Upper lobe of left lung (tissue), 6 donors: ENCODE data around the gene GIMD1. TPM values are rescaled to one million over a fixed set of nuclear protein-coding genes. Genes with fewer than 3 reads are reported as not detected.
A peak's percentile ranks its signal among the peaks of the same experiment; 100 is the strongest.

Source experiments
- ATAC-seq, 2 donors: fragments of 200-7000 bp; cut with Tn5 transposase; one replicate each; pipeline ENCODE4 v1.9.1; 2022; ENCODE audit warnings: mild to moderate bottlenecking in 2 of 2, moderate library complexity in 2 of 2; ENCODE audit not compliant: low FRiP score in 2 of 2
- DNase-seq, 2 donors: peaks; one replicate each; pipeline ENCODE4 v3.0.0-alpha.2; 2019 to 2020
- H3K27ac ChIP-seq, 4 donors: fragments of 200-600 bp; sonication (generic); one replicate each; pipeline ENCODE4 v1.5.1; 2016 to 2019
- H3K27me3 ChIP-seq, 4 donors: fragments of 200-600 bp; sonication (generic); one replicate each; pipeline ENCODE4 v1.5.1; 2017 to 2019
- H3K36me3 ChIP-seq, 4 donors: fragments of 200-600 bp; sonication (generic); one replicate each; pipeline ENCODE4 v1.5.1; 2016 to 2019
- H3K4me1 ChIP-seq, 4 donors: fragments of 200-600 bp; sonication (generic); one replicate each; pipeline ENCODE4 v1.5.1; 2018 to 2019
- H3K4me3 ChIP-seq, 4 donors: fragments of 200-600 bp; sonication (generic); one replicate each; pipeline ENCODE4 v1.5.1; 2017 to 2019; ENCODE audit warnings: mild to moderate bottlenecking in 2 of 4, moderate library complexity in 1 of 4
- H3K9me3 ChIP-seq, 4 donors: fragments of 200-600 bp; sonication (generic); one replicate each; pipeline ENCODE4 v1.5.1; 2018 to 2019
- EP300 ChIP-seq, 4 donors: sonication (generic); formaldehyde crosslinking; IDR thresholded peaks; one replicate each; pipeline ENCODE4 v1.5.1; 2017; ENCODE audit warnings: antibody characterized with exemption in 4 of 4, control low read depth in 2 of 4
- POLR2A ChIP-seq, 4 donors: fragments of 450-650 bp; IDR thresholded peaks; one replicate each; pipeline ENCODE4 v1.5.1; 2016 to 2017; ENCODE audit warnings: antibody characterized with exemption in 4 of 4, mild to moderate bottlenecking in 2 of 4
- POLR2AphosphoS5 ChIP-seq, 2 donors: sonication (generic); formaldehyde crosslinking; IDR thresholded peaks; one replicate each; pipeline ENCODE4 v1.5.1; 2017; ENCODE audit warnings: antibody characterized with exemption in 2 of 2
- WGBS, 2 donors: methylation state at CpG; one replicate each; pipeline ENCODE4 v1.1.5; 2017 to 2018; 5-methylcytosine and 5-hydroxymethylcytosine counted together
- total RNA-seq, 6 donors: library from RNA; depleted of rRNA in 4 of 6; stranded (reverse); fragments of >200 nt in 4 of 6; gene quantifications; one replicate each; pipeline versions ENCODE4 v1.1.0 to v1.2.1, GENCODE V29; 2016 to 2021
- TF ChIP-seq, protein P1 (sequence below), 6 experiments: fragments of 450-650 bp in 4 of 6; fragments of 200-600 bp in 2 of 6; sonication (generic) in 2 of 6; IDR thresholded peaks; one replicate each; pipeline ENCODE4 v1.5.1; 2016 to 2019; ENCODE audit warnings: antibody characterized with exemption in 6 of 6
- donor health status: DM: no; HTN: no; CAD: no; lungs with moderate emphysema.
- donor health status: DM: no; HTN: yes; CAD: no; lungs with severe emphysema.

Gene GIMD1
- total RNA-seq, 6 donors from 2014 or later = not detected

DNA sequence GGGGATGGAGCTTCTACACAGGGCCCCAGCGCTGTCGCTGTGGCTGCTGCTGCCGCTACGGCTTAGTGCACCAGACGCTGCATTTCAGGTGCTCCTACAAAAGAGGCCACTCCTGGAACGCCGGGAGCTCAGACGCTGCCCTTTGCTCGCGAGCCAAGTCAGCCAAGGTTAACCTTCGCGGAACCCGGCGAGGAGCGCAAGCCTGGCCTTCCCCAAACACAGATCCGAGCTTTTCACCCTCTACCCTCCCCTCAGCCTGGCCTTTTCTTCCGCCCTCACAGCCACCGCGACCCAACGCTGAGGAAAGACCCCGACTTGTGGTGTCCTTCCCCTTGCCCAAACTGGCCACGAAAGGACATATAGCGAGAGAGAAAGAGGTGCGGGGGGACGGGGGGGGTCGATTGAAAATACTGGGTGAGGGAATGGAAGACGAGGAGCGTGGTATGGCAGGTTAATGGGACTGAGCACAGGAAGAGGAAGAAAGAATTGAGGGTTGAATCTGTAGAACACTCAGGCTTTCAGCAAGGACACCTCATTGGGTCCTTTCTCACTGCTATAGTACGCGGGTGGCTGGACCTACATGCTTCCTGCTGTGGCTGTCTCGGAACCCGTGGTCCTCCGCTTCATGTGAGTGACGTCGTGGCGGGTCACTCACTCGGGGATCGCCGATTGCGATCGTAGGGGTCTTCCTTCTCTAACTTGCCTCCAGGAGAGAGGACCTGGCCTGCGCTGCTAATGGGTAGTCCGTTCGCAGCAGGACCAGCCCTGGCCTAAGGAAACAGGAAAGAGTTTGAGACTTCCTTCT is 52.4 kb downstream of the GIMD1 start, which contains the start of the genes AIMP1 and TBCK:
Gene AIMP1 (plus strand): TSS at position 583 of the 805 bp plus-strand sequence. CDS start 8,460 bp downstream, outside the sequence.
Gene TBCK (minus strand): TSS at position 242 of the 805 bp plus-strand sequence. CDS start 7,249 bp downstream, outside the sequence.
- Histone ChIP-seq H3K4me3 (peak within 1 kb of the TSS; percentile 62 to 84 (median 72)), H3K9me3 (no peaks in the 10 kb centered on the region), H3K27me3 (no peaks in the 10 kb centered on the region), H3K4me1 (peaks cover 22 to 33% (median 24%) of the 10 kb centered on the region in 4 donors), H3K27ac (peak within 1 kb of the TSS; percentile 91 to 98 (median 96)), H3K36me3 (peaks cover 0 to 9% (median 2%) of the 10 kb centered on the region in 4 donors)
- peak; percentile 99 for ATAC-seq
- TF ChIP-seq POLR2A (IDR thresholded peaks at IDR 0.05) (peak in 3 of 4 donors; percentile 44 to 88 (median 81)), EP300 (IDR thresholded peaks at IDR 0.05) (peak in 1 of 4 donors; percentile 50), POLR2AphosphoS5 (IDR thresholded peaks at IDR 0.05) (peak; percentile 62 to 78)
- TF ChIP-seq, protein P1, sequence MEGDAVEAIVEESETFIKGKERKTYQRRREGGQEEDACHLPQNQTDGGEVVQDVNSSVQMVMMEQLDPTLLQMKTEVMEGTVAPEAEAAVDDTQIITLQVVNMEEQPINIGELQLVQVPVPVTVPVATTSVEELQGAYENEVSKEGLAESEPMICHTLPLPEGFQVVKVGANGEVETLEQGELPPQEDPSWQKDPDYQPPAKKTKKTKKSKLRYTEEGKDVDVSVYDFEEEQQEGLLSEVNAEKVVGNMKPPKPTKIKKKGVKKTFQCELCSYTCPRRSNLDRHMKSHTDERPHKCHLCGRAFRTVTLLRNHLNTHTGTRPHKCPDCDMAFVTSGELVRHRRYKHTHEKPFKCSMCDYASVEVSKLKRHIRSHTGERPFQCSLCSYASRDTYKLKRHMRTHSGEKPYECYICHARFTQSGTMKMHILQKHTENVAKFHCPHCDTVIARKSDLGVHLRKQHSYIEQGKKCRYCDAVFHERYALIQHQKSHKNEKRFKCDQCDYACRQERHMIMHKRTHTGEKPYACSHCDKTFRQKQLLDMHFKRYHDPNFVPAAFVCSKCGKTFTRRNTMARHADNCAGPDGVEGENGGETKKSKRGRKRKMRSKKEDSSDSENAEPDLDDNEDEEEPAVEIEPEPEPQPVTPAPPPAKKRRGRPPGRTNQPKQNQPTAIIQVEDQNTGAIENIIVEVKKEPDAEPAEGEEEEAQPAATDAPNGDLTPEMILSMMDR (IDR thresholded peaks at IDR 0.05) = no peak
- DNase-seq = peak; percentile 85 to 90
- WGBS, 2 donors = 0 to 1% methylated on average over 27 to 44 of the region's 44 CpGs

DNA sequence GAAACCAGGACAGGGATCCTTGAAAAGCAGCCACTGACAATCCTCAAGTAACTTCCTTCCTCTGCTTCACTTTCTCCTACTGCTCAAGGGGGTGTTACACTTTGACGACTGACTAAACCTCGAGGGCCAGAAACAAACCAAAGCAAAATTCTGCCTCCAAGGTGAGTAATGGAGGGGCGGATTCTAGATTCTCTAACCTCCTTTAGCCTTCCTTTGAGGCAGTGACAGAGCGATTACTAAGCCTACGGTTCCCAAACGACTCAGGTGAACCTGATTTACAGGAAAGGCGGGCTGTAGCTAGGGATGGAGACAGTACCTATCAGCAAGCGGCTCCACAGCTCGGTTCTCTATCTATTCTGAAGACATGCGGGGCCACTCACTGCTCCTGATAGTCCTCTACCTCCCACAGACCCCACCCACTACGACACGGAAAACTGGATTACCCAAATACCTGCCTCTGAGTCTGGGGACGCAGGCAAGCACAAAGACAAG is 53.1 kb downstream of the GIMD1 start:
- no peak for DNase-seq
- H3K4me3 ChIP-seq = peak overlapping the region; percentile 62 to 84 (median 72)
- WGBS, 2 donors = 1% methylated on average over 10 to 13 of the region's 13 CpGs
- TF ChIP-seq POLR2A (IDR thresholded peaks at IDR 0.05) = no peak
- TF ChIP-seq EP300 (IDR thresholded peaks at IDR 0.05) = no peak
- no peak for TF ChIP-seq POLR2AphosphoS5 (IDR thresholded peaks at IDR 0.05)
- TF ChIP-seq, protein P1 (IDR thresholded peaks at IDR 0.05) = no peak
- ATAC-seq = peak; percentile 38 to 52
- H3K27me3 ChIP-seq = no peaks in the 10 kb centered on the region
- no peaks in the 10 kb centered on the region for H3K9me3 ChIP-seq
- H3K4me1 ChIP-seq = peaks cover 22 to 33% (median 24%) of the 10 kb centered on the region in 4 donors
- H3K36me3 ChIP-seq = peaks cover 0 to 3% (median 0%) of the 10 kb centered on the region in 4 donors
- H3K27ac ChIP-seq = peak overlapping the region; percentile 91 to 98 (median 96)

DNA sequence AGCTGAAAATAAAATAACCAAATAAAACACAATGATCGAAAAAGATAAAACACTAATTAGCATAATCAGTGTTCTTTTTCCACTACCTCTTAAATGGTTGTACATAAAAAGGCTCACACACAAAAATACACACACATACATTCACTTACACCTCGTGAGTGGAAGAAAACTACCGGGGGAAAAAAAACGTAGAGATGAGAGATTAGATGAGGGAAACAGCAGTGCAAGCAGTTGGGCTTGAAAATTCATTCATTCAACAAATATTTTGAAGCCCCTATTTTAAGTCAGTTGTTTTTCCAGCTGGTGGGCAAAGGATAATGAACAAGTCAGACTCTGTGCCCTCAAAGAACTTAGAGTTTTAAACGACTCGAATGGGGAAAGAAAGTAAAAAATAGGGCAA is 53.6 kb downstream of the GIMD1 start:
- Histone ChIP-seq H3K27ac (peak overlapping the region; percentile 91 to 98 (median 96)), H3K4me3 (peak overlapping the region in 3 of 4 donors; percentile 62 to 78 (median 66)), H3K36me3 (no peaks in the 10 kb centered on the region), H3K9me3 (no peaks in the 10 kb centered on the region), H3K4me1 (peaks cover 22 to 33% (median 24%) of the 10 kb centered on the region in 4 donors), H3K27me3 (no peaks in the 10 kb centered on the region)
- ATAC-seq = no peak
- WGBS, 2 donors = 34 to 39% methylated on average over 6 of the region's 6 CpGs
- TF ChIP-seq, protein P1 (IDR thresholded peaks at IDR 0.05) = no peak
- no peak for TF ChIP-seq POLR2A (IDR thresholded peaks at IDR 0.05)
- TF ChIP-seq EP300 (IDR thresholded peaks at IDR 0.05) = no peak
- no peak for TF ChIP-seq POLR2AphosphoS5 (IDR thresholded peaks at IDR 0.05)
- DNase-seq = no peak

DNA sequence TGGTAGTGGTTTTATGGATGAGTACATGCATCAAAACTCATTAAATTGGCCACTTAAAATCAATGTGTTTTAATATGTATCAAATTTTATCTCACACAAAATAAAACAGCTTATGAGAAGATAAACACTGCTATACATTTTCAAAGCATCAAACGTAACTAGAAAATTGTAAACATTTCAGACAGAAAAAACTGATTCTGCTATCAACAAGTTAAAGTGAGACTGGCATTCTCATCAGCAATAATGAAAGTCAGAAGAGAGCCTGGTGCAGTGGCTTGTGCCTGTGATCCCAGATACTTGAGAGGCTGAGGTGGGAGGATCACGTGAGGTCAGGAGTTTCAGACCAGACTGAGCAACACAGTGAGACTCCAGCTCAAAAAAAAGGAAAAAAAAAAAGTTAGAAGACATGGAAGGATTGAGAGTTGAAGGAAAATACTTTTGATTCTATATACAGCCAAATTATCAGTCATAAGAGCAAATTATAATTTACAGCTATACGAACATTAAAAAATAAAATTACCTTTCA is 55.5 kb downstream of the GIMD1 start:
- peaks cover 17 to 27% (median 19%) of the 10 kb centered on the region in 4 donors for H3K4me1 ChIP-seq
- H3K36me3 ChIP-seq = peaks cover 0 to 4% (median 2%) of the 10 kb centered on the region in 4 donors
- no peak overlapping the region for H3K27ac ChIP-seq
- ATAC-seq (no peak), DNase-seq (no peak)
- no peak for TF ChIP-seq EP300 (IDR thresholded peaks at IDR 0.05)
- TF ChIP-seq, protein P1 (IDR thresholded peaks at IDR 0.05) = no peak
- TF ChIP-seq POLR2AphosphoS5 (IDR thresholded peaks at IDR 0.05) = no peak
- TF ChIP-seq POLR2A (IDR thresholded peaks at IDR 0.05) = no peak
- no peak overlapping the region for H3K4me3 ChIP-seq
- no peaks in the 10 kb centered on the region for H3K27me3 ChIP-seq
- WGBS, 2 donors = 81 to 89% methylated on average over 3 of the region's 3 CpGs
- H3K9me3 ChIP-seq = no peaks in the 10 kb centered on the region
